ENCODE data around the gene CEP250.

CEP250 gene

DNA sequence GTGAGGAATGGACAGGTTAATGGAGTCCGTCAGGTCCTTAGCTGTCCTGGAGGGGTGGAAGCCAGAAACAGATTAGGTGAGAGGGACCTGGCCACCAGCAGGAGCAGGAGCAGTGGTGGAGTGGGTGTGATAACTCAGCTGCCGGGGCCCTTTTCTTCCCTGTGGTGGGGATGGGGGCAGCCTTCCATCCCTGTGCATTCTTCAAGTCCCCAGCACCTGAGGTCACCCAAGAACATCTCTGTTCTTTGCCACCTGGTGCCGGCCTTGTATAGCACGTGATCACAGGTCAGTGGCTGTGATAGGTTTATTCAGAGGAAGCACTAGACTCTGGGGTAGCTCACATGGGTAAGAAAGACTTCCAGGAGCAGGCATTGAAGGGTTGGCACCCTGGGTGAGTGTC, 103.1 kb downstream of the CEP250 start:
- Histone ChIP-seq H3K9me3 (ENCODE audit: insufficient read depth, low read depth, low read length) (no peaks in the 10 kb centered on the region), H4K20me1 (ENCODE audit: insufficient read depth, low read length, poor library complexity, severe bottlenecking) (no peaks in the 10 kb centered on the region), H2AFZ (ENCODE audit: low read length) (no peak overlapping the region), H3K9me2 (replicated peaks; ENCODE audit: low read depth, low read length) (no peaks in the 10 kb centered on the region), H3K4me1 (ENCODE audit: insufficient read depth, low read length, poor library complexity, severe bottlenecking) (no peaks in the 10 kb centered on the region), H3K36me3 (ENCODE audit: insufficient read depth, low read length) (peaks cover 5% of the 10 kb centered on the region; the same call in 1 of the 2 replicates), H3K79me2 (ENCODE audit: insufficient read depth, low read length) (no peaks in the 10 kb centered on the region), H3K4me2 (ENCODE audit: low read depth, low read length, poor library complexity, severe bottlenecking) (no peak overlapping the region), H3K27me3 (ENCODE audit: insufficient read depth, low read length, poor library complexity, severe bottlenecking) (no peaks in the 10 kb centered on the region), H3K9ac (ENCODE audit: low read depth, low read length, poor library complexity, severe bottlenecking) (no peak overlapping the region), H3K4me3 (ENCODE audit: low read length, poor library complexity, severe bottlenecking) (no peak overlapping the region), H3F3A (ENCODE audit: low read depth) (no peaks in the 10 kb centered on the region)
- no peak for TF ChIP-seq EZH2phosphoT487 (IDR thresholded peaks at IDR 0.05; ENCODE audit: borderline replicate concordance)
- TF ChIP-seq, protein P1, sequence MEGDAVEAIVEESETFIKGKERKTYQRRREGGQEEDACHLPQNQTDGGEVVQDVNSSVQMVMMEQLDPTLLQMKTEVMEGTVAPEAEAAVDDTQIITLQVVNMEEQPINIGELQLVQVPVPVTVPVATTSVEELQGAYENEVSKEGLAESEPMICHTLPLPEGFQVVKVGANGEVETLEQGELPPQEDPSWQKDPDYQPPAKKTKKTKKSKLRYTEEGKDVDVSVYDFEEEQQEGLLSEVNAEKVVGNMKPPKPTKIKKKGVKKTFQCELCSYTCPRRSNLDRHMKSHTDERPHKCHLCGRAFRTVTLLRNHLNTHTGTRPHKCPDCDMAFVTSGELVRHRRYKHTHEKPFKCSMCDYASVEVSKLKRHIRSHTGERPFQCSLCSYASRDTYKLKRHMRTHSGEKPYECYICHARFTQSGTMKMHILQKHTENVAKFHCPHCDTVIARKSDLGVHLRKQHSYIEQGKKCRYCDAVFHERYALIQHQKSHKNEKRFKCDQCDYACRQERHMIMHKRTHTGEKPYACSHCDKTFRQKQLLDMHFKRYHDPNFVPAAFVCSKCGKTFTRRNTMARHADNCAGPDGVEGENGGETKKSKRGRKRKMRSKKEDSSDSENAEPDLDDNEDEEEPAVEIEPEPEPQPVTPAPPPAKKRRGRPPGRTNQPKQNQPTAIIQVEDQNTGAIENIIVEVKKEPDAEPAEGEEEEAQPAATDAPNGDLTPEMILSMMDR (conservative IDR thresholded peaks at IDR 0.05; ENCODE audit: low read length) = no peak

DNA sequence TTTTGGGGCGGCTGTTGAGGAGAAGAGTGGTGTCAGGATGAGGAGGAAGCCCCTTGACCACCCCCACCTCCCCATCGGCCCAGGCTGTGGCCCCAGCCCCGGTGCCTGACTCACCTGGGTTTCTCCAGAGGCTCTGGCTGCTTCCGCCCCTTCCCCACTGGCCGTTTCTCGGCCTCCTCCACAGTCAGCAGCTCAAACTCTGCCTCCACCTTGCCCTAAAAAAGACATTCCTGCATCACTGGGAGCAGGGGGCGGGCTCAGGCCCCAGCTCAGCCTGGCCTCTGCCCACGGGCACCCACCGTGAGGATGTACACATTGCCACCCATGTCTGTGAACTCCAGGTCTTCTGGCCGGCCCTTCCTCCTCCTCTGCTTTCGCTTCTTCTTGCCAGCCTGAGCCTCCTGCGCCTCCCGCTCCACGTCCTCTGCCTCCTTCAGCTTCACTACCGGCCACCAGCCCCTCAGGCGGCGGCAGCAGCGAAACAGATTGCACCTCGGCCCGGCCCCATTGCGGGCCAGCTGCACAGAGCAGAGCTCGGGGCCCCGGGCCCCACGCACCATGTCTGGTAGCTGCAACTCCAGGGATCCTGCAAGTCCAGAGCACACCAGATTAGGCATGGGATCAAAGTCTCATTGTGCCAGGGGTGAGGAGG, 103.8 kb downstream of the CEP250 start:
- Histone ChIP-seq H3K9me2 (replicated peaks; ENCODE audit: low read depth, low read length) (no peaks in the 10 kb centered on the region), H3K27me3 (ENCODE audit: insufficient read depth, low read length, poor library complexity, severe bottlenecking) (no peaks in the 10 kb centered on the region), H4K20me1 (ENCODE audit: insufficient read depth, low read length, poor library complexity, severe bottlenecking) (no peaks in the 10 kb centered on the region), H3K9me3 (ENCODE audit: insufficient read depth, low read depth, low read length) (no peaks in the 10 kb centered on the region), H3K4me2 (ENCODE audit: low read depth, low read length, poor library complexity, severe bottlenecking) (no peak overlapping the region), H3K36me3 (ENCODE audit: insufficient read depth, low read length) (peaks cover 5% of the 10 kb centered on the region; the same call in 1 of the 2 replicates), H3K4me1 (ENCODE audit: insufficient read depth, low read length, poor library complexity, severe bottlenecking) (no peaks in the 10 kb centered on the region), H2AFZ (ENCODE audit: low read length) (no peak overlapping the region), H3F3A (ENCODE audit: low read depth) (no peaks in the 10 kb centered on the region), H3K9ac (ENCODE audit: low read depth, low read length, poor library complexity, severe bottlenecking) (no peak overlapping the region), H3K79me2 (ENCODE audit: insufficient read depth, low read length) (no peaks in the 10 kb centered on the region), H3K4me3 (ENCODE audit: low read length, poor library complexity, severe bottlenecking) (no peak overlapping the region)
- TF ChIP-seq, protein P1 (conservative IDR thresholded peaks at IDR 0.05; ENCODE audit: low read length) = no peak
- TF ChIP-seq EZH2phosphoT487 (IDR thresholded peaks at IDR 0.05; ENCODE audit: borderline replicate concordance) = no peak

DNA sequence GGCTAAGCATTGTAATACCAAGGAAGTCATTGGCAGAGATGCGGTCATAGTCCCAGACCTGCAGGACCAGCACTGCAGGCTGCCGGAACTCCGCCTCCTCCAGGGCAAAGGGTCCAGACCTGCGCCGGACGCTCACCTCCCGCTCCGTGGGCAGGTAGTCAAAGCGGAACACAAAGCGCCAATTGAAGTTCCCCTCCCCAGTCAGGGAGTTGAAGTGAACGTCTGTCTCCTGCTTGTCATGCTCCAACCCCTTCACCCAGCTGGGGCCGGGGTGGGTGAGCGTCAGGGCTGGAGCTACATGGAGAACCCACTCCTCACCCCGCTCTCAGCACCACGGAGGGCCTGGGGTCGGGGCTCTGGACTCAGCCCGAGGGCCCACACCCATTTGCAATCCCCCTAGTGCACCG, 104.7 kb downstream of the CEP250 start:
- Histone ChIP-seq H3K79me2 (ENCODE audit: insufficient read depth, low read length) (no peaks in the 10 kb centered on the region), H3K27me3 (ENCODE audit: insufficient read depth, low read length, poor library complexity, severe bottlenecking) (no peaks in the 10 kb centered on the region), H3K4me2 (ENCODE audit: low read depth, low read length, poor library complexity, severe bottlenecking) (no peak overlapping the region), H3K9me2 (replicated peaks; ENCODE audit: low read depth, low read length) (no peaks in the 10 kb centered on the region), H4K20me1 (ENCODE audit: insufficient read depth, low read length, poor library complexity, severe bottlenecking) (no peaks in the 10 kb centered on the region), H3K36me3 (ENCODE audit: insufficient read depth, low read length) (peaks cover 5% of the 10 kb centered on the region; the same call in 1 of the 2 replicates), H3K4me3 (ENCODE audit: low read length, poor library complexity, severe bottlenecking) (no peak overlapping the region), H3K9ac (ENCODE audit: low read depth, low read length, poor library complexity, severe bottlenecking) (no peak overlapping the region), H2AFZ (ENCODE audit: low read length) (no peak overlapping the region), H3K9me3 (ENCODE audit: insufficient read depth, low read depth, low read length) (no peaks in the 10 kb centered on the region), H3F3A (ENCODE audit: low read depth) (no peaks in the 10 kb centered on the region), H3K4me1 (ENCODE audit: insufficient read depth, low read length, poor library complexity, severe bottlenecking) (no peaks in the 10 kb centered on the region)
- no peak for TF ChIP-seq EZH2phosphoT487 (IDR thresholded peaks at IDR 0.05; ENCODE audit: borderline replicate concordance)
- TF ChIP-seq, protein P1 (conservative IDR thresholded peaks at IDR 0.05; ENCODE audit: low read length) = no peak

Data from Loucy (cell line).